GM19452 (cell line): Measurements from ENCODE around the gene ASIC2.

ENCODE experiments used
- ATAC-seq: cut with Tn5 transposase; IDR thresholded peaks from one replicate; pipeline ENCODE4 v1.9.1; 2021; ENCODE audit not compliant: unreplicated experiment

Gene ASIC2

GRCh38 chr17:33164169-33164881 is 128.8 kb downstream of the ASIC2 start:
- ATAC-seq = no peak

GRCh38 chr17:33163533-33164168 is 129.4 kb downstream of the ASIC2 start:
- ATAC-seq = no peak

GRCh38 chr17:33154869-33155455 is 138.1 kb downstream of the ASIC2 start:
- ATAC-seq = no peak

- no peak for ATAC-seq
Measured at GRCh38 chr17:33152783-33153182, 140.3 kb downstream of the ASIC2 start.

GRCh38 chr17:33151565-33151964 is 141.5 kb downstream of the ASIC2 start:
- no peak for ATAC-seq

GRCh38 chr17:33145941-33146340 is 147.2 kb downstream of the ASIC2 start:
- ATAC-seq = no peak

- no peak for ATAC-seq
Measured at GRCh38 chr17:33144837-33145236, 148.3 kb downstream of the ASIC2 start.

GRCh38 chr17:33142705-33143299 is 150.3 kb downstream of the ASIC2 start:
- ATAC-seq = no peak

- ATAC-seq = no peak
Measured at GRCh38 chr17:33140413-33141099, 152.5 kb downstream of the ASIC2 start.

GRCh38 chr17:33138627-33139026 is 154.5 kb downstream of the ASIC2 start:
- ATAC-seq = no peak

- ATAC-seq = no peak
Measured at GRCh38 chr17:33137426-33137825, 155.7 kb downstream of the ASIC2 start.

GRCh38 chr17:33135691-33136090 is 157.4 kb downstream of the ASIC2 start:
- ATAC-seq = no peak

- no peak for ATAC-seq
Measured at GRCh38 chr17:33131620-33132019, 161.5 kb downstream of the ASIC2 start.

- ATAC-seq = no peak
Measured at GRCh38 chr17:33127706-33128105, 165.4 kb downstream of the ASIC2 start.

- ATAC-seq = no peak
Measured at GRCh38 chr17:33126086-33126485, 167.0 kb downstream of the ASIC2 start.

- no peak for ATAC-seq
Measured at GRCh38 chr17:33125552-33125950, 167.5 kb downstream of the ASIC2 start.

- ATAC-seq = no peak
Measured at GRCh38 chr17:33124871-33125551, 168.1 kb downstream of the ASIC2 start.

GRCh38 chr17:33124185-33124584 is 168.9 kb downstream of the ASIC2 start:
- ATAC-seq = no peak

- ATAC-seq = no peak
Measured at GRCh38 chr17:33121756-33122155, 171.3 kb downstream of the ASIC2 start.

GRCh38 chr17:33121272-33121671 is 171.8 kb downstream of the ASIC2 start:
- ATAC-seq = no peak

GRCh38 chr17:33120103-33120502 is 173.0 kb downstream of the ASIC2 start:
- ATAC-seq = no peak
